Thoracic aorta (tissue), 2 donors: ENCODE results near the gene TIMP3. TPM values are rescaled to one million over a fixed set of nuclear protein-coding genes. Genes with fewer than 3 reads are reported as not detected.

Experiments used
- ATAC-seq: fragments of 150-250 bp; one replicate; pipeline ENCODE4 v1.8.0; 2017; ENCODE audit warnings: low read depth; ENCODE audit not compliant: insufficient number of reproducible peaks, low FRiP score
- DNase-seq: peaks from one replicate; pipeline ENCODE4 v3.0.0-alpha.2; 2020; ENCODE audit warnings: low spot score
- H3K27ac ChIP-seq, 2 donors: fragments of 200-600 bp; sonication (generic); 1 replicate in 1 of 2; 2 replicates in 1 of 2; pipeline ENCODE4 v1.5.1; 2016; ENCODE audit warnings: mild to moderate bottlenecking in 2 of 2, moderate library complexity in 2 of 2
- H3K27me3 ChIP-seq: fragments of 200-600 bp; sonication (generic); replicated peaks from 2 replicates; pipeline ENCODE4 v1.6.0; 2016; ENCODE audit warnings: mild to moderate bottlenecking; ENCODE audit not compliant: insufficient read depth
- H3K36me3 ChIP-seq: fragments of 200-600 bp; sonication (generic); one replicate; pipeline ENCODE4 v1.5.1; 2016
- H3K4me1 ChIP-seq, 2 donors: fragments of 200-600 bp; sonication (generic); 1 replicate in 1 of 2; 2 replicates in 1 of 2; pipeline versions ENCODE4 v1.5.1 to v1.6.0; 2016; ENCODE audit warnings: low read depth in 2 of 2, mild to moderate bottlenecking in 1 of 2; ENCODE audit not compliant: control insufficient read depth in 1 of 2
- H3K4me3 ChIP-seq: fragments of 200-600 bp; sonication (generic); 2 replicates; pipeline ENCODE4 v1.5.1; 2016; ENCODE audit warnings: mild to moderate bottlenecking
- H3K9me3 ChIP-seq: fragments of 200-600 bp; sonication (generic); 2 replicates; pipeline ENCODE4 v1.5.1; 2016
- CTCF ChIP-seq: fragments of 200-600 bp; sonication (generic); IDR thresholded peaks from one replicate; pipeline ENCODE4 v1.5.1; 2019; ENCODE audit warnings: antibody characterized with exemption
- total RNA-seq, 2 donors: library from RNA; depleted of rRNA; stranded (reverse); fragments of >200 nt; gene quantifications; one replicate each; pipeline versions ENCODE4 v1.1.0 to v1.2.3, GENCODE V29; 2016

Gene TIMP3
- total RNA-seq, 2 donors from 2014 or later = 471 to 756 TPM

- ATAC-seq (no peak), DNase-seq (no peak)
- no peak overlapping the region for H3K27ac ChIP-seq
- no peaks in the 10 kb centered on the region for H3K9me3 ChIP-seq
- no peaks in the 10 kb centered on the region for H3K27me3 ChIP-seq
- no peaks in the 10 kb centered on the region for H3K36me3 ChIP-seq
- H3K4me3 ChIP-seq = no peak overlapping the region
- TF ChIP-seq CTCF = no peak
- peaks cover 0 to 63% of the 10 kb centered on the region in 2 donors for H3K4me1 ChIP-seq
Measured at GRCh38 chr22:32810555-32811133, 9.1 kb downstream of the TIMP3 start.

GRCh38 chr22:32811788-32812545 is 10.5 kb downstream of the TIMP3 start:
- ATAC-seq (no peak), DNase-seq (no peak)
- no peak overlapping the region for H3K27ac ChIP-seq
- H3K27me3 ChIP-seq = no peaks in the 10 kb centered on the region
- TF ChIP-seq CTCF = no peak
- H3K36me3 ChIP-seq = no peaks in the 10 kb centered on the region
- no peaks in the 10 kb centered on the region for H3K9me3 ChIP-seq
- H3K4me1 ChIP-seq = peaks cover 5 to 59% of the 10 kb centered on the region in 2 donors
- no peak overlapping the region for H3K4me3 ChIP-seq

- no peak overlapping the region for H3K4me3 ChIP-seq
- DNase-seq (no peak), ATAC-seq (no peak)
- no peak for TF ChIP-seq CTCF
- no peaks in the 10 kb centered on the region for H3K36me3 ChIP-seq
- H3K9me3 ChIP-seq = no peaks in the 10 kb centered on the region
- no peak overlapping the region for H3K27ac ChIP-seq
- no peaks in the 10 kb centered on the region for H3K27me3 ChIP-seq
- H3K4me1 ChIP-seq = peaks cover 5 to 57% of the 10 kb centered on the region in 2 donors
Measured at GRCh38 chr22:32814285-32814860, 12.9 kb downstream of the TIMP3 start.

- ATAC-seq = no peak
- Histone ChIP-seq H3K4me3 (no peak overlapping the region), H3K27me3 (no peaks in the 10 kb centered on the region), H3K36me3 (no peaks in the 10 kb centered on the region), H3K9me3 (no peaks in the 10 kb centered on the region), H3K4me1 (peaks cover 5 to 56% of the 10 kb centered on the region in 2 donors), H3K27ac (no peak overlapping the region)
- no peak for TF ChIP-seq CTCF
- no peak for DNase-seq
Measured at GRCh38 chr22:32815059-32815458, 13.6 kb downstream of the TIMP3 start.

GRCh38 chr22:32815943-32816342 is 14.4 kb downstream of the TIMP3 start:
- peaks cover 5 to 55% of the 10 kb centered on the region in 2 donors for H3K4me1 ChIP-seq
- TF ChIP-seq CTCF = no peak
- H3K36me3 ChIP-seq = no peaks in the 10 kb centered on the region
- DNase-seq (no peak), ATAC-seq (no peak)
- no peak overlapping the region for H3K27ac ChIP-seq
- no peak overlapping the region for H3K4me3 ChIP-seq
- H3K27me3 ChIP-seq = no peaks in the 10 kb centered on the region
- H3K9me3 ChIP-seq = no peaks in the 10 kb centered on the region
